Heart left ventricle (tissue), 13 donors: Measurements from ENCODE around the gene FBXO15.

Experiments
- POLR2A ChIP-seq, 2 donors: fragments of 450-650 bp; IDR thresholded peaks; one replicate each; pipeline ENCODE4 v1.6.1; 2017; ENCODE audit warnings: antibody characterized with exemption in 2 of 2, mild to moderate bottlenecking in 2 of 2, moderate library complexity in 2 of 2
- TF ChIP-seq, protein P1 (sequence below), 12 donors: fragments of 200-600 bp; sonication (generic) in 4 of 12; IDR thresholded peaks; one replicate each; pipeline versions ENCODE4 v1.5.0 to v1.8.0; 2018 to 2022; ENCODE audit warnings: antibody characterized with exemption in 12 of 12, mild to moderate bottlenecking in 5 of 12
- donor health status: ischemic (EF 13 %, LVEDD 7.1; RV severe dilation, severe dysfunction).
- donor health status: DM: no; HTN: yes; CAD: no.
- donor health status: DM: no; HTN: no; CAD: no.
- donor health status: ischemic (EF 25% LVEDD 6.9; RV normal size, moderate dysfunction).
- donor health status: ischemic (EF 25% LVEDD 5.7; RV mildly dilated, moderate dysfunction).
- donor health status: ischemic (EF 35%, LVEDD 5.7; RV mildly dilated, moderate dysfunction).
- donor health status: nonischemic (EF 11% LVEDD 7.7; RV severe dilation, severe dysfunction).
- donor health status: DM: yes; HTN: yes; CAD: no.
- donor health status: PGD.
- donor health status: ischemic (EF 29% LVEDD 5.4; RV normal size, mild dysfunction).
- donor health status: nonischemic (EF 23%, LVEDD 6.1; RV moderate dilation, normal function).

DNA sequence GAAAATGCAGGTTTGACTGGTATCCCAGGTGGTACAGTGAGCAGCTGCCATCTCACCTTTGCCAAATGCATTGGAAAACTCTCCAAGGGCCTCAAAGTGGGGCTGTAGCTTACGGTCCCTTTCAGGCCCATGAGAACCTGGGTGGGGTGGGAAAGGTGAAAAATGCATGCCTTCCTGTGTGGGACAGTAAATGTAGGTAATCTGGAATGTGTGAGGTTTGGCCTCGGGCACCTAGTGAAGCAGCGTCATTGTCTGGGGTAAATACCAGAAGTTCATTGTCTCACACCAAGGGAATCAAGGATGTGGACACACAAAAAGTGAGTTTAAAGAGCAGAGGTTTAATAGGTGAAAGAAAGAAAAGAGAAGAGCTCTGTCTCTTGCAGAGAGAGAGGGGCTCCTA lies 37.2 kb upstream of the FBXO15 start:
- TF ChIP-seq, protein P1, sequence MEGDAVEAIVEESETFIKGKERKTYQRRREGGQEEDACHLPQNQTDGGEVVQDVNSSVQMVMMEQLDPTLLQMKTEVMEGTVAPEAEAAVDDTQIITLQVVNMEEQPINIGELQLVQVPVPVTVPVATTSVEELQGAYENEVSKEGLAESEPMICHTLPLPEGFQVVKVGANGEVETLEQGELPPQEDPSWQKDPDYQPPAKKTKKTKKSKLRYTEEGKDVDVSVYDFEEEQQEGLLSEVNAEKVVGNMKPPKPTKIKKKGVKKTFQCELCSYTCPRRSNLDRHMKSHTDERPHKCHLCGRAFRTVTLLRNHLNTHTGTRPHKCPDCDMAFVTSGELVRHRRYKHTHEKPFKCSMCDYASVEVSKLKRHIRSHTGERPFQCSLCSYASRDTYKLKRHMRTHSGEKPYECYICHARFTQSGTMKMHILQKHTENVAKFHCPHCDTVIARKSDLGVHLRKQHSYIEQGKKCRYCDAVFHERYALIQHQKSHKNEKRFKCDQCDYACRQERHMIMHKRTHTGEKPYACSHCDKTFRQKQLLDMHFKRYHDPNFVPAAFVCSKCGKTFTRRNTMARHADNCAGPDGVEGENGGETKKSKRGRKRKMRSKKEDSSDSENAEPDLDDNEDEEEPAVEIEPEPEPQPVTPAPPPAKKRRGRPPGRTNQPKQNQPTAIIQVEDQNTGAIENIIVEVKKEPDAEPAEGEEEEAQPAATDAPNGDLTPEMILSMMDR (IDR thresholded peaks at IDR 0.05), result no peak
- no peak for TF ChIP-seq POLR2A (IDR thresholded peaks at IDR 0.05)
